Measurements from ENCODE around the gene EXOC2. TPM values are rescaled to one million over a fixed set of nuclear protein-coding genes. Genes with fewer than 3 reads are reported as not detected.

The EXOC2 gene
- total and polyA plus RNA-seq, 9 donors, result 19.5 to 25.1 (median 21.8) TPM

DNA sequence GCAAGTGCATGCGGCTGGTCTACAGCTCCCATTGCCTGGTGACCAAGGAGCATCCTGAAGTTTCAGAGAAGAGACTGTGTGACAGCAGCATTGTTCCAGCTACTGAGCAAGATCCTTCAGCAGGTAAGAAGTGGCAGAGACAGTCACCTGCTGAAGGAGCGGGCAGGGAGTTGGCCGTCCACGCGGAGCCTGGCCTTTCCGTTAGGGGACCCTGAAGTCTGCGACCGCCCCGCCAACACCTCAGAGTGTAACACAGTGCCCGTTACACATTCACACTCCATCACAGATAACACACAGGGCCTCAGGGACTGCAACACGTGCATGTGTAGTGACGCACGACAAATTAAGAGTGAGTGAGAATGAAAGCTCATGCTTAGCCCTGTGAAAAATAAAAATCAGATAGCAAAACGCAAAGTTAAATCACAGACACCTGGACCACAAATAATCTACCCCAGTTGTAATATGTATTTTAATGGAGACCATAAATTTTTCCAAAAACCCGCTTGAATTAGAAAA lies 207.2 kb downstream of the EXOC2 start:
- DNase-seq, result no peak
- Histone ChIP-seq H3K9me3 (replicated peaks; ENCODE audit: control insufficient read depth, low read depth, low read length) (no peaks in the 10 kb centered on the region), H3K36me3 (ENCODE audit: control insufficient read depth, insufficient read depth, low read length) (peaks cover 12% of the 10 kb centered on the region), H3K27ac (ENCODE audit: low read length) (no peak overlapping the region), H3K27me3 (ENCODE audit: control insufficient read depth, insufficient read depth, low read length) (no peaks in the 10 kb centered on the region), H3K4me3 (ENCODE audit: low read length) (no peak overlapping the region), H3K4me1 (ENCODE audit: control insufficient read depth, insufficient read depth, low read length) (no peaks in the 10 kb centered on the region)
- WGBS (ENCODE audit: insufficient coverage), result 93% methylated on average over 5 of the region's 15 CpGs

DNA sequence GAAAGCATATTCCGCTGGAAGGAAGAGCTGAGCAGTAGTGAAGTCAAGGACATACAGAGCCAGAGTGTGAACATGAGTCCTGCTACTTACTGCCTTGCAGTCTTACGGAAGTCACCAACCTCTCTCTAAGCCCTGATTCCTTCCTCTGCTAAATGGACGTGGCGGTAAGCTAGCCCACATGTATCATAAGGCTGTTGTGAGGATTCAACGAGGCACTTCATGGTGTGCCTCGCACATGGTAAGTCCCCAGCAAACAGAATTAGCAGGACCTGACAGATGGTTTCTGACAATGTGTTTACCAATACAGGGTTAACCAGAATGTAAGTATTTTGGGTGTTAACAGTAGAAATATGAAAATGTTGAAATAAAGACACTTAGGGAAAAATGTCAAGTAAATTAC lies 208.2 kb downstream of the EXOC2 start:
- Histone ChIP-seq H3K4me3 (ENCODE audit: low read length) (no peak overlapping the region), H3K4me1 (ENCODE audit: control insufficient read depth, insufficient read depth, low read length) (no peaks in the 10 kb centered on the region), H3K27me3 (ENCODE audit: control insufficient read depth, insufficient read depth, low read length) (no peaks in the 10 kb centered on the region), H3K36me3 (ENCODE audit: control insufficient read depth, insufficient read depth, low read length) (peaks cover 12% of the 10 kb centered on the region), H3K9me3 (replicated peaks; ENCODE audit: control insufficient read depth, low read depth, low read length) (no peaks in the 10 kb centered on the region), H3K27ac (ENCODE audit: low read length) (no peak overlapping the region)
- DNase-seq, result no peak
- WGBS (ENCODE audit: insufficient coverage), result 96% methylated on average over 3 of the region's 6 CpGs

DNA sequence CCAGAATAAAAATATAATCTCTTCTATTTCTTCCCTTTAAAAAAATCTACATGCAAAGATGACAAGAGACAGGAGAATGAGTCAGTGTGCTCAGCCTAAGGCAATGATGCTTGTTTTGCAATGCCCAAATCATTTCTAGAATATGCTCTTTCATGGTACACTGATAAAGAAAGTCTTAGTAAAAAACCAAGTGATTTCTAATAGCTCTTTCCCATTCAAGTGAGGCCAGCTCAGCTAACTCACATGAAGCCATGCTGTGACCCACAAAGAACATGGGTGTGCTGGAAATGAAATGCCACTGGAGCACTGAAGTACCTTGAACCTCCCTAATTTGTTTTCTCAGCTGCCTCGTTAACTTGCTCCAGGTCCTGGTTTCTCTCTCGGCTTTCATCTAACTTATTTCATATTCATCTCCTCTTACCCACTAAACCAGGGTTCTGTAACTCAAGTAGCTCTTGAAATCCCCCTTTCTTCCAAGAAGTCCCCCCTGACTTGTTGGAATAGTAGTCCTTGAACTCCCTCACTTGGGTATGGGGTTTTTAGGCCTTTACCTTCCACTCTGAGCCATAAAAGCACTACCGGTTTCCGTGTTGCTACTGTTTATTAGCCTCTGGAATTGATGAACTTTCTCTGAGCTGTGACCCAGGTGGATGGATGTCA lies 208.7 kb downstream of the EXOC2 start:
- Histone ChIP-seq H3K9me3 (replicated peaks; ENCODE audit: control insufficient read depth, low read depth, low read length) (no peaks in the 10 kb centered on the region), H3K4me3 (ENCODE audit: low read length) (no peak overlapping the region), H3K27me3 (ENCODE audit: control insufficient read depth, insufficient read depth, low read length) (no peaks in the 10 kb centered on the region), H3K4me1 (ENCODE audit: control insufficient read depth, insufficient read depth, low read length) (no peaks in the 10 kb centered on the region), H3K27ac (ENCODE audit: low read length) (no peak overlapping the region), H3K36me3 (ENCODE audit: control insufficient read depth, insufficient read depth, low read length) (peaks cover 12% of the 10 kb centered on the region)
- no peak for DNase-seq
- WGBS (ENCODE audit: insufficient coverage), result 93% methylated on average over 2 of the region's 4 CpGs

DNA sequence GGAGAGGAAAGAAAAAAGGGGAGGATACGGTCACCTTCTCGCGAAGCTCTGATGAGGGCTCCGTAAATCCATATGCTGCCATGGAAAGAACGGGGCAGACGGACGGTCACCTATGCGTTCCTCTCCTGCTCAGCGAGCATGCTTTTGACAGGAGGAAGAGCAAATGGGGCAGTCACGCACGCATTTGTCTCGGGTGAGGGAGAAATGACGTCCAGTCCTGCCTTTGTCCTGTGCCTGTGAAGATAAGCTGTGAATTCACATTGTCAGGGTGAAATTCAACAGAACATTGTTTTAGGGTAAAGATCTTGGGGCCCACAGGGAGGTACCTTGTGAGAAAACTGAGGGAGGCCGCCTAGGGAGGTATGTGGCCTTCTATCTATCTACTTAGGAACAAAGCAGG lies 217.6 kb downstream of the EXOC2 start:
- WGBS (ENCODE audit: insufficient coverage), result 57% methylated on average over 13 of the region's 14 CpGs
- peaks cover 8% of the 10 kb centered on the region for H3K27me3 ChIP-seq (ENCODE audit: control insufficient read depth, insufficient read depth, low read length)
- H3K4me3 ChIP-seq (ENCODE audit: low read length), result no peak overlapping the region
- no peaks in the 10 kb centered on the region for H3K9me3 ChIP-seq (replicated peaks; ENCODE audit: control insufficient read depth, low read depth, low read length)
- H3K4me1 ChIP-seq (ENCODE audit: control insufficient read depth, insufficient read depth, low read length), result no peaks in the 10 kb centered on the region
- no peaks in the 10 kb centered on the region for H3K36me3 ChIP-seq (ENCODE audit: control insufficient read depth, insufficient read depth, low read length)
- no peak for DNase-seq
- no peak overlapping the region for H3K27ac ChIP-seq (ENCODE audit: low read length)

DNA sequence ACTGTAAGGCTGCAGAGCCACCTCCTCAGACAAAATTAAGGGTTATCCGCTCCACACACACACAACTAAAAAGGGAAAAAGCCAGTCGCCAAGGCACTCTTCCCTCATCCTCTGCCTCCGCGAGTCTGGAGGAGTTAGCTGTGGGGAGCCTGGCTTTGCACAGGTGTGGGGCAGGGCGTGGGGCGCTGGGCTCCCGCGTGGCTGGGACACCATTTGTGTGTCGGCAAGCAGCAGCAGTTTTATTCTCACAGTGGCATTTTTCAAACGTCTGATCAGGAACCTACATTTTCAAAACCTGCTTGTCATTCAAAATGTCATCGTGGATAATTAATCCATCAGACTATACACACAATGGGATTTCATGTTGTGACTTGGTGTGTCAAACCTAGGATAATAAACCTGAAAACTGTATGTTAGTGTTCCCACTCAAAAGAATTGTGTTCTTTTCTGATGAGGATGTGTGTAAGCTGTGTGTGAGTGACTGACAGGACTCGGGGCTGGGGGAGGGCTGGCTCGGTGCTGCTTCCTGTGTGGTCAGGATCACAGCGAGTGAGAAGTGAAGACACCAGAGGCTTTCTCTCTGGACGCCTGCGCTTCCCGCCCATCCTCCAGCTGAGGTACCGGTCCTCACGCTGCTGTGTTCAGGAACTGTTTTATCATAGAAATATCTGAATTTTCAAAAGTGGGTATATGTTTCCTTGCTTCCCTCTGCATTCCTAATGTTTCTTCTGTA lies 218.3 kb downstream of the EXOC2 start:
- no peaks in the 10 kb centered on the region for H3K36me3 ChIP-seq (ENCODE audit: control insufficient read depth, insufficient read depth, low read length)
- no peak overlapping the region for H3K27ac ChIP-seq (ENCODE audit: low read length)
- no peak overlapping the region for H3K4me3 ChIP-seq (ENCODE audit: low read length)
- 53% methylated on average over 5 of the region's 19 CpGs for WGBS (ENCODE audit: insufficient coverage)
- H3K27me3 ChIP-seq (ENCODE audit: control insufficient read depth, insufficient read depth, low read length), result peaks cover 8% of the 10 kb centered on the region
- no peaks in the 10 kb centered on the region for H3K9me3 ChIP-seq (replicated peaks; ENCODE audit: control insufficient read depth, low read depth, low read length)
- H3K4me1 ChIP-seq (ENCODE audit: control insufficient read depth, insufficient read depth, low read length), result no peaks in the 10 kb centered on the region
- peak; percentile 18 for DNase-seq

DNA sequence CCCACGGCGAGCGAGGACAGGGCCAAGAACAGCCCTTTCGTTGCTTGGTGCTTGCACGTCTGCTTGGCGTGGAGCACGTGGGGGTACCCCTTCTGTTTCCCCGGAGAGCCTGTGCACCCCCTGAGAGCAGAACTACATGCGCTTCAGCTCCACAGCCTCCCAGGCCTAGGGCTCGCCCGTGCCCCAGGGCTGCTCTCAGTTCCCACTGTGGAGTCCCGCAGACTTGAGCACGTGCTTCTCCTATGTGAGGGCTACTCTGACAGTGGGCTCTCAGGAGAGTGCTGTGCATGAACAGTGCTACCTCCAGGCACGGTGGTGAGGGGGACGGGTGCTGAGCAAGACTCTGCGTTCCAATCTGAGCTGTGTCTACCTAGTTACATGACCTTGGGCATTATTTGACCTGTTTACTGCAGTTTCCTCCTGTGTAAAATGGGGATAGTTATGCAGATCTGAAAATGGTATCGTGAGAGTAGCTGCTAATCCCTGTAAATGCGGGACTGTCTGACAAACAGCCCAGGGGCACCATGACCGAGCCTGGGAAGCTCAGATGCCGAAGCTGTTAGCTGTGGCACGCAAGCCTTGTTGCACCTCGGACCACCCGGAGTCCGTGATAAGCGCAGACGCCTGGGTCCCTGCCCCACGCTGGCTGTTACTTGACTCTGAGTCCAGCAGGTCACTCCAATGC lies 219.0 kb downstream of the EXOC2 start:
- no peak overlapping the region for H3K27ac ChIP-seq (ENCODE audit: low read length)
- no peaks in the 10 kb centered on the region for H3K9me3 ChIP-seq (replicated peaks; ENCODE audit: control insufficient read depth, low read depth, low read length)
- no peaks in the 10 kb centered on the region for H3K4me1 ChIP-seq (ENCODE audit: control insufficient read depth, insufficient read depth, low read length)
- no peaks in the 10 kb centered on the region for H3K36me3 ChIP-seq (ENCODE audit: control insufficient read depth, insufficient read depth, low read length)
- H3K27me3 ChIP-seq (ENCODE audit: control insufficient read depth, insufficient read depth, low read length), result peaks cover 8% of the 10 kb centered on the region
- DNase-seq, result no peak
- 83% methylated on average over 27 of the region's 27 CpGs for WGBS (ENCODE audit: insufficient coverage)
- H3K4me3 ChIP-seq (ENCODE audit: low read length), result no peak overlapping the region

DNA sequence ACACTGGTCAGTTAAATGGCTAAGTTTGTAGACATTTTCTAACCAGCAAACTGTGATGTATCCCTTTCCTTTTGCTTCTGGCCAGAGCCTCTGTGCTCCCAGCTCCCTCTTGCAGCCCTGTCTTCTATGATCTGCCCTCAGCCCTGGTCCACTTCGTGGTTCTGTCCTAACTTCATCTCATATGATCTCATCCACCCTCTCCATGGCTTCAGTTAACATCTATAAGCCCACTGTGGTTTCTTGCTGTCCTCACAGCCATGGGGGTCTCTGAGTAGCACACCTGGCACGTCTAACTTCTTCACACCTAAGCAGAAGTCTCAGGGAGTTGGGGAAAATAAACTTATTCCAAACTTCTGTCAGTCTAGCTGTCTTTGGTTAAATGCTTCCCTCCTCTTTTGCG lies 219.6 kb downstream of the EXOC2 start:
- Histone ChIP-seq H3K4me3 (ENCODE audit: low read length) (no peak overlapping the region), H3K27me3 (ENCODE audit: control insufficient read depth, insufficient read depth, low read length) (peaks cover 8% of the 10 kb centered on the region), H3K36me3 (ENCODE audit: control insufficient read depth, insufficient read depth, low read length) (no peaks in the 10 kb centered on the region), H3K9me3 (replicated peaks; ENCODE audit: control insufficient read depth, low read depth, low read length) (no peaks in the 10 kb centered on the region), H3K4me1 (ENCODE audit: control insufficient read depth, insufficient read depth, low read length) (no peaks in the 10 kb centered on the region), H3K27ac (ENCODE audit: low read length) (no peak overlapping the region)
- no peak for DNase-seq
- WGBS (ENCODE audit: insufficient coverage), result 100% methylated on average over 1 of the region's 3 CpGs

DNA sequence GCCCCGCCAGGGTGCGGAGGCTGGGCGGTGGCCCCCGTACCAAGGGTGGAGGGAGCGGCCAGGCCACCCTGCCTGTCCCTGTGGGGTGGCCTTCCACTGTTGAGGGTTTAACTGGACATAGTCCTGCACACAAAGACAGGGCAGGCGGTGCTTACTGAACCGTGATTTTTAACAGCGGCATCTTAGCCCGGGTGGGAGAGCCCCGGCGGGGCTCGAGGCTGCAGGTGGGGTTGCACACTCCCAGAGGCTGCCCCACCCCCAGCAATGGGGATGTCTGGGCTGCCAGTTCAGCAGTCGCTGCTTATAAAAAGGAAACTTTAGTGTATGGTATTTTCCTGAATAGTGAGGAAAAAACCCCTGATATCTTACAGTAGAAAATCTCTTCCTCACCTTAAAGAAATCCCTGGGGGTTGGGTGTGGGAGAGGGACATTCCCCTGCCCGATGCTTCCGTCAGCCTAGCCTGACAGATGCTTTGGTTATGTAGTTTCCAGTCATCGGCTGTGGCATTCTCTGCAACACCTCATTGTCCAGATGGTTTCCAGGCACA lies 222.0 kb downstream of the EXOC2 start:
- Histone ChIP-seq H3K27me3 (ENCODE audit: control insufficient read depth, insufficient read depth, low read length) (peaks cover 15% of the 10 kb centered on the region), H3K27ac (ENCODE audit: low read length) (no peak overlapping the region), H3K9me3 (replicated peaks; ENCODE audit: control insufficient read depth, low read depth, low read length) (no peaks in the 10 kb centered on the region), H3K36me3 (ENCODE audit: control insufficient read depth, insufficient read depth, low read length) (no peaks in the 10 kb centered on the region), H3K4me3 (ENCODE audit: low read length) (no peak overlapping the region), H3K4me1 (ENCODE audit: control insufficient read depth, insufficient read depth, low read length) (no peaks in the 10 kb centered on the region)
- DNase-seq, result no peak
- WGBS (ENCODE audit: insufficient coverage), result 73% methylated on average over 13 of the region's 16 CpGs

DNA sequence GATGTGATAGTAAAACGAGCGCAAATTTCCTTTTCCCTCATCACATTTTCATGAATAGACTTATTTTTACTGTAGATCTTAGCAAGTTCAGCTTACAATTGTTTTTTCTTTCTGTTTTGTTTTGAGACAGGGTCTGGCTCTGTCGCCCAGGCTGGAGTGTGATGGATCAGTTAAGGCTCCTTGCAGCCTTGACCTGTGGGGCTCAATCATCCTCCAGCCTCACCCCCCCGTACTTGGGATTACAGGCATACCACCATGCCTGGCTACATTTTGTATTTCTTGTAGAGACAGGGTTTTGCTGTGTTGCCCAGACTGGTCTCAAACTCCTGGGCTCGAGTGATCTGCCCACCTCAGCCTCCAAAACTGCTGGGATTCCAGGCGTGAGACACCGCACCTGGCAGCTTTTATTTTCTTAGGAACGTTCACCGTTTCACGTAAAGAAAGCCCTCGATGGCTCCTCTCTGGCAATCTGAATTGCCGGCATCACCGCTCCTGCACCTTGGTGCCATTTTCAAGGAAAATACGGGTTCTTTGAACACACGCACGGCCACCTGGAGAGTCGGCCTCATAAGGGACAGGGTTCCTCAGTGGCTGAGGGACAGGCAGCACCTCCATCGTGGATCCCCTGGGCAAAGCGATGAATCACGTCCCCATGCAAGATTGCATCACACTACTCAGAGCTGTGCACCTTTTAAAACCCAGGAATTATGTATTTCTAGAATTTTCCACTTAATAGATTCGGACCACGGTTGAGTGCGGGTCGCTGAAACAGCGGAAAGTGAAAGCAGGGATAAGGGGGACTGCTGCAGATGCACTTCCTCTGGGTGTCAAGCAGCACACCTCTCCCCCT lies 222.7 kb downstream of the EXOC2 start:
- no peaks in the 10 kb centered on the region for H3K9me3 ChIP-seq (replicated peaks; ENCODE audit: control insufficient read depth, low read depth, low read length)
- peaks cover 3% of the 10 kb centered on the region for H3K4me1 ChIP-seq (ENCODE audit: control insufficient read depth, insufficient read depth, low read length)
- H3K27me3 ChIP-seq (ENCODE audit: control insufficient read depth, insufficient read depth, low read length), result peaks cover 14% of the 10 kb centered on the region
- no peak for DNase-seq
- 75% methylated on average over 18 of the region's 25 CpGs for WGBS (ENCODE audit: insufficient coverage)
- H3K36me3 ChIP-seq (ENCODE audit: control insufficient read depth, insufficient read depth, low read length), result no peaks in the 10 kb centered on the region
- no peak overlapping the region for H3K27ac ChIP-seq (ENCODE audit: low read length)
- H3K4me3 ChIP-seq (ENCODE audit: low read length), result no peak overlapping the region

Data from muscle of leg (tissue), 11 donors.